Neural crest cell (in vitro differentiated cells): Measurements from ENCODE around the gene CEACAM3. TPM values are rescaled to one million over a fixed set of nuclear protein-coding genes. Genes with fewer than 3 reads are reported as not detected.

Experiments used
- DNase-seq: peaks from one replicate; pipeline ENCODE4 v3.0.0; 2021; ENCODE audit warnings: low read depth, mixed read lengths, low spot score
- H3K27ac Mint-ChIP-seq: one replicate; pipeline ENCODE4 v1.8.0; 2021; ENCODE audit warnings: mild to moderate bottlenecking, mixed read lengths; ENCODE audit not compliant: unreplicated experiment
- H3K27me3 Mint-ChIP-seq: 2 replicates; pipeline ENCODE4 v1.8.0; 2021; ENCODE audit warnings: low read depth, mild to moderate bottlenecking, mixed read lengths
- H3K36me3 Mint-ChIP-seq: 2 replicates; pipeline ENCODE4 v1.8.0; 2021; ENCODE audit warnings: low read depth, mild to moderate bottlenecking, mixed read lengths
- H3K4me1 Mint-ChIP-seq: 2 replicates; pipeline ENCODE4 v1.8.0; 2021; ENCODE audit warnings: mixed read lengths
- H3K4me3 Mint-ChIP-seq: one replicate; pipeline ENCODE4 v1.8.0; 2021; ENCODE audit warnings: mild to moderate bottlenecking, mixed read lengths
- H3K9me3 Mint-ChIP-seq: 2 replicates; pipeline ENCODE4 v1.8.0; 2021; ENCODE audit warnings: mixed read lengths
- CTCF ChIP-seq: fragments of 200-600 bp; sonication (generic); conservative IDR thresholded peaks from 2 replicates; pipeline ENCODE4 v1.5.0; 2021; ENCODE audit warnings: antibody characterized with exemption, mild to moderate bottlenecking
- total RNA-seq: library from RNA; stranded (reverse); gene quantifications from 2 replicates; pipeline ENCODE4 v1.2.1, GENCODE V29; 2021

Gene CEACAM3
- total RNA-seq, 1 donor from 2014 or later: not detected

- no peak for TF ChIP-seq CTCF
- DNase-seq: no peak
- no peaks in the 10 kb centered on the region for H3K4me1 Mint-ChIP-seq
- no peak within 1 kb of the TSS for H3K4me3 Mint-ChIP-seq
- H3K9me3 Mint-ChIP-seq: no peaks in the 10 kb centered on the region
- no peaks in the 10 kb centered on the region for H3K36me3 Mint-ChIP-seq
- H3K27ac Mint-ChIP-seq: no peak within 1 kb of the TSS
- H3K27me3 Mint-ChIP-seq: peaks cover 84% of the 10 kb centered on the region
Measured at GRCh38 chr19:41845001-41845050, 48.4 kb downstream of the CEACAM3 start, which contains the start of gene DMRTC2. Gene DMRTC2 (plus strand): TSS chr19:41845042. CDS start chr19:41847429, 2,387 bp downstream.

- Mint-ChIP-seq H3K27ac (no peak overlapping the region), H3K9me3 (no peaks in the 10 kb centered on the region), H3K27me3 (peaks cover 84% of the 10 kb centered on the region), H3K4me3 (no peak overlapping the region), H3K36me3 (no peaks in the 10 kb centered on the region), H3K4me1 (no peaks in the 10 kb centered on the region)
- no peak for TF ChIP-seq CTCF
- no peak for DNase-seq
Measured at GRCh38 chr19:41845051-41845590, 48.7 kb downstream of the CEACAM3 start.

- no peak for DNase-seq
- Mint-ChIP-seq H3K9me3 (no peaks in the 10 kb centered on the region), H3K36me3 (no peaks in the 10 kb centered on the region), H3K4me1 (no peaks in the 10 kb centered on the region), H3K27ac (no peak overlapping the region), H3K27me3 (peaks cover 88% of the 10 kb centered on the region), H3K4me3 (no peak overlapping the region)
- TF ChIP-seq CTCF: no peak
Measured at GRCh38 chr19:41847351-41848105, 51.1 kb downstream of the CEACAM3 start.

- H3K36me3 Mint-ChIP-seq: no peaks in the 10 kb centered on the region
- H3K9me3 Mint-ChIP-seq: no peaks in the 10 kb centered on the region
Measured at GRCh38 chr19:41848666-41849065, 52.3 kb downstream of the CEACAM3 start.

GRCh38 chr19:41849067-41849466 lies 52.7 kb downstream of the CEACAM3 start:
- DNase-seq: no peak
- Mint-ChIP-seq H3K4me1 (no peaks in the 10 kb centered on the region), H3K27me3 (peaks cover 90% of the 10 kb centered on the region), H3K36me3 (no peaks in the 10 kb centered on the region), H3K9me3 (no peaks in the 10 kb centered on the region), H3K4me3 (no peak overlapping the region), H3K27ac (no peak overlapping the region)
- no peak for TF ChIP-seq CTCF

More at GRCh38 chr19:41848666-41849065, 52.3 kb downstream of the CEACAM3 start:
- no peak for TF ChIP-seq CTCF
- Mint-ChIP-seq H3K4me3 (no peak overlapping the region), H3K27ac (no peak overlapping the region), H3K27me3 (peaks cover 90% of the 10 kb centered on the region), H3K4me1 (no peaks in the 10 kb centered on the region)
- DNase-seq: no peak
